Fibroblast of lung (primary cell): ENCODE measurements around the gene TCHP. TPM values are rescaled to one million over a fixed set of nuclear protein-coding genes. Genes with fewer than 3 reads are reported as not detected.

Source experiments
- DNase-seq, 2 donors: peaks; one replicate each; pipeline versions ENCODE4 v3.0.0 to v3.0.0-alpha.2; 2010; ENCODE audit warnings: low read depth in 2 of 2
- H2AFZ ChIP-seq: 2 replicates; pipeline ENCODE4 v1.5.1; 2012; ENCODE audit warnings: low read length, control low read depth, inconsistent platforms
- H3K27ac ChIP-seq: 2 replicates; pipeline ENCODE4 v1.5.1; 2011; ENCODE audit warnings: low read length, control low read depth; ENCODE audit not compliant: insufficient read depth
- H3K27me3 ChIP-seq: 2 replicates; pipeline ENCODE4 v1.5.1; 2011; ENCODE audit warnings: mild to moderate bottlenecking, low read length; ENCODE audit not compliant: control insufficient read depth, insufficient read depth
- H3K36me3 ChIP-seq: 2 replicates; pipeline ENCODE4 v1.5.1; 2011; ENCODE audit warnings: low read length; ENCODE audit not compliant: control insufficient read depth, insufficient read depth
- H3K4me1 ChIP-seq: 2 replicates; pipeline ENCODE4 v1.5.1; 2011; ENCODE audit warnings: low read length; ENCODE audit not compliant: control insufficient read depth, insufficient read depth; ENCODE audit errors: extremely low read depth
- H3K4me2 ChIP-seq: 2 replicates; pipeline ENCODE4 v1.5.1; 2011; ENCODE audit warnings: low read length, control low read depth; ENCODE audit not compliant: insufficient read depth; ENCODE audit errors: extremely low read depth
- H3K4me3 ChIP-seq, 4 experiments: fragments of 200-600 bp in 1 of 4; sonication (generic) in 1 of 4; replicated peaks in 1 of 4; 2 replicates each; pipeline ENCODE4 v1.5.1; 2011 to 2016; ENCODE audit warnings: low read length in 4 of 4, low read depth in 3 of 4, mild to moderate bottlenecking in 3 of 4, control low read depth in 2 of 4, inconsistent platforms in 1 of 4, mixed read lengths in 1 of 4; ENCODE audit not compliant: insufficient read depth in 1 of 4; ENCODE audit errors: control extremely low read depth in 1 of 4
- H3K79me2 ChIP-seq: 2 replicates; pipeline ENCODE4 v1.5.1; 2012; ENCODE audit warnings: mild to moderate bottlenecking, low read length, inconsistent platforms; ENCODE audit not compliant: control insufficient read depth, insufficient read depth
- H3K9ac ChIP-seq: 2 replicates; pipeline ENCODE4 v1.5.1; 2011; ENCODE audit warnings: mild to moderate bottlenecking, low read length, control low read depth; ENCODE audit not compliant: insufficient read depth
- H3K9me3 ChIP-seq: 2 replicates; pipeline ENCODE4 v1.5.1; 2012; ENCODE audit warnings: low read depth, low read length; ENCODE audit not compliant: control insufficient read depth, insufficient read depth
- H4K20me1 ChIP-seq: 2 replicates; pipeline ENCODE4 v1.5.1; 2011; ENCODE audit warnings: low read length; ENCODE audit not compliant: control insufficient read depth, insufficient read depth; ENCODE audit errors: extremely low read depth
- CTCF ChIP-seq, 2 donors: IDR thresholded peaks in 1 of 2; conservative IDR thresholded peaks in 1 of 2; 1 replicate in 1 of 2; 2 replicates in 1 of 2; pipeline ENCODE4 v1.5.1; 2011 to 2012; ENCODE audit warnings: low read length in 2 of 2, control low read depth in 1 of 2, inconsistent platforms in 1 of 2, low read depth in 1 of 2, mild to moderate bottlenecking in 1 of 2
- EZH2 ChIP-seq: IDR thresholded peaks from 2 replicates; pipeline ENCODE4 v1.5.1; 2012; ENCODE audit warnings: low read length, control low read depth, mild to moderate bottlenecking; ENCODE audit errors: missing control alignments
- polyA plus RNA-seq, 2 donors: library from polyadenylated mRNA; depleted of rRNA in 1 of 2; stranded (reverse) in 1 of 2; unstranded in 1 of 2; fragments of >200 nt; gene quantifications; 2 replicates each; pipeline ENCODE4 v1.2.1, GENCODE V29; 2011 to 2012; ENCODE audit warnings: missing spikeins in 1 of 2
- total RNA-seq: library from RNA; depleted of rRNA; stranded (reverse); fragments of >200 nt; gene quantifications from 2 replicates; pipeline ENCODE4 v1.2.1, GENCODE V29; 2014

TCHP gene
- total and polyA plus RNA-seq, 2 donors (not counting 1 experiment from before 2014, with no cell fraction given): 9.4 to 10.3 TPM

- Histone ChIP-seq H3K9me3 (no peaks in the 10 kb centered on the region), H4K20me1 (no peaks in the 10 kb centered on the region), H3K4me3 (no peak overlapping the region), H3K36me3 (peaks cover 7% of the 10 kb centered on the region), H3K27me3 (no peaks in the 10 kb centered on the region), H3K4me2 (no peak overlapping the region), H3K4me1 (peaks cover 2% of the 10 kb centered on the region), H2AFZ (no peak overlapping the region), H3K79me2 (no peaks in the 10 kb centered on the region), H3K9ac (no peak overlapping the region), H3K27ac (no peak overlapping the region)
- TF ChIP-seq EZH2 (no peak), CTCF (conservative IDR thresholded peaks at IDR 0.05 in 1 of 2, IDR thresholded peaks at IDR 0.05 in 1 of 2; ENCODE audit: low read depth in 1 of 2, low read length in 2 of 2) (no peak)
- no peak for DNase-seq
These were observed 23.6 kb downstream of the TCHP start for GRCh38 chr12:109923481-109924245.

- Histone ChIP-seq H3K79me2 (no peaks in the 10 kb centered on the region), H3K4me1 (no peaks in the 10 kb centered on the region), H2AFZ (no peak overlapping the region), H3K9ac (no peak overlapping the region), H4K20me1 (no peaks in the 10 kb centered on the region), H3K36me3 (peaks cover 7% of the 10 kb centered on the region), H3K27ac (no peak overlapping the region), H3K9me3 (no peaks in the 10 kb centered on the region), H3K27me3 (no peaks in the 10 kb centered on the region), H3K4me2 (no peak overlapping the region), H3K4me3 (no peak overlapping the region)
- no peak for TF ChIP-seq EZH2
- no peak for TF ChIP-seq CTCF (conservative IDR thresholded peaks at IDR 0.05 in 1 of 2, IDR thresholded peaks at IDR 0.05 in 1 of 2; ENCODE audit: low read depth in 1 of 2, low read length in 2 of 2)
- no peak for DNase-seq
These were observed 25.2 kb downstream of the TCHP start for GRCh38 chr12:109925185-109925840.

- no peak overlapping the region for H2AFZ ChIP-seq
- no peaks in the 10 kb centered on the region for H3K4me1 ChIP-seq
- H3K27ac ChIP-seq: no peak overlapping the region
- no peak overlapping the region for H3K9ac ChIP-seq
- no peak for DNase-seq
- H3K9me3 ChIP-seq: no peaks in the 10 kb centered on the region
- no peak overlapping the region for H3K4me2 ChIP-seq
- no peak overlapping the region for H3K4me3 ChIP-seq
- no peak for TF ChIP-seq EZH2
- no peak for TF ChIP-seq CTCF (conservative IDR thresholded peaks at IDR 0.05 in 1 of 2, IDR thresholded peaks at IDR 0.05 in 1 of 2; ENCODE audit: low read depth in 1 of 2, low read length in 2 of 2)
- H3K36me3 ChIP-seq: peaks cover 13% of the 10 kb centered on the region
- no peaks in the 10 kb centered on the region for H4K20me1 ChIP-seq
- H3K79me2 ChIP-seq: no peaks in the 10 kb centered on the region
- no peaks in the 10 kb centered on the region for H3K27me3 ChIP-seq
These were observed 25.9 kb downstream of the TCHP start for GRCh38 chr12:109926016-109926415.
